Tongue (tissue), 2 donors: Measurements from ENCODE around the gene DRD2. TPM values are rescaled to one million over a fixed set of nuclear protein-coding genes. Genes with fewer than 3 reads are reported as not detected.

Experiments used
- DNase-seq: peaks from one replicate; pipeline ENCODE4 v3.0.0-alpha.2; 2015
- total RNA-seq: library from RNA; depleted of rRNA; stranded (reverse); fragments of >200 nt; gene quantifications from one replicate; pipeline ENCODE4 v1.2.3, GENCODE V29; 2014

The DRD2 gene
- total RNA-seq, 1 donor from 2014 or later: not detected

- DNase-seq: no peak
Measured at GRCh38 chr11:113446112-113446511, 29.1 kb downstream of the DRD2 start.

GRCh38 chr11:113444502-113445123 lies 30.6 kb downstream of the DRD2 start:
- peak; percentile 17 for DNase-seq

GRCh38 chr11:113440816-113441215 lies 34.4 kb downstream of the DRD2 start:
- no peak for DNase-seq

GRCh38 chr11:113436672-113437252 lies 38.4 kb downstream of the DRD2 start:
- no peak for DNase-seq

- DNase-seq: no peak
Measured at GRCh38 chr11:113435190-113435968, 39.8 kb downstream of the DRD2 start.

GRCh38 chr11:113431746-113432145 lies 43.5 kb downstream of the DRD2 start:
- no peak for DNase-seq

GRCh38 chr11:113426686-113427085 lies 48.5 kb downstream of the DRD2 start:
- no peak for DNase-seq

- DNase-seq: no peak
Measured at GRCh38 chr11:113420808-113421207, 54.4 kb downstream of the DRD2 start.

- peak; percentile 33 for DNase-seq
Measured at GRCh38 chr11:113419454-113420003, 55.7 kb downstream of the DRD2 start.

GRCh38 chr11:113417428-113417827 lies 57.8 kb downstream of the DRD2 start:
- no peak for DNase-seq

- no peak for DNase-seq
Measured at GRCh38 chr11:113415343-113415742, 59.9 kb downstream of the DRD2 start.

- DNase-seq: no peak
Measured at GRCh38 chr11:113412675-113413074, 62.5 kb downstream of the DRD2 start.

GRCh38 chr11:113411536-113411935 lies 63.7 kb downstream of the DRD2 start:
- DNase-seq: no peak

GRCh38 chr11:113410414-113411135 lies 64.6 kb downstream of the DRD2 start:
- DNase-seq: no peak

GRCh38 chr11:113409526-113409925 lies 65.7 kb downstream of the DRD2 start:
- no peak for DNase-seq

- DNase-seq: no peak
Measured at GRCh38 chr11:113408887-113409286, 66.3 kb downstream of the DRD2 start.

GRCh38 chr11:113408206-113408605 lies 67.0 kb downstream of the DRD2 start:
- peak; percentile 14 for DNase-seq

GRCh38 chr11:113407163-113407562 lies 68.0 kb downstream of the DRD2 start:
- DNase-seq: no peak

- DNase-seq: no peak
Measured at GRCh38 chr11:113405724-113406478, 69.3 kb downstream of the DRD2 start.

- no peak for DNase-seq
Measured at GRCh38 chr11:113404859-113405430, 70.3 kb downstream of the DRD2 start.

GRCh38 chr11:113401718-113402117 lies 73.5 kb downstream of the DRD2 start:
- DNase-seq: peak; percentile 77
